ENCODE measurements around the gene PHF2. TPM values are rescaled to one million over a fixed set of nuclear protein-coding genes. Genes with fewer than 3 reads are reported as not detected.

Gene PHF2
- total and polyA plus RNA-seq, 2 of the 8 experiments (the other 6 are each of a cell fraction or from before 2014, with no cell fraction given) = 3.4 to 9.4 TPM

GRCh38 chr9:93669958-93670207 is 93.5 kb downstream of the PHF2 start (continued):
- TF ChIP-seq KDM1A (IDR thresholded peaks at IDR 0.05; ENCODE audit: borderline replicate concordance, low read length) (no peak), MAFK (IDR thresholded peaks at IDR 0.05; ENCODE audit: low read depth, low read length) (no peak), EP300 (IDR thresholded peaks at IDR 0.05; ENCODE audit: borderline replicate concordance in 1 of 2, low read depth in 2 of 2, low read length in 2 of 2) (no peak), SIRT6 (IDR thresholded peaks at IDR 0.05; ENCODE audit: low read length) (no peak)

Data from H1 (cell line).